ENCODE data around the gene ADSS2.
"Not testable (repeated sequence)": the region's sequence is repeated elsewhere in the genome, so short reads cannot be mapped to it uniquely, and the experiment has no call there.

GRCh38 chr1:244499484-244499883 is 47.8 kb upstream of the ADSS2 start:
- not testable (repeated sequence) for TF ChIP-seq CTCF, POLR2A (IDR thresholded peaks at IDR 0.05)
